ENCODE measurements around the gene EYS.

- TF ChIP-seq MAX (IDR thresholded peaks at IDR 0.05; ENCODE audit: low read depth, low read length): no peak
- no peak for TF ChIP-seq POLR2A (IDR thresholded peaks at IDR 0.05; ENCODE audit: extremely low read depth, insufficient read length)
- TF ChIP-seq CTCF (IDR thresholded peaks at IDR 0.05; ENCODE audit: low read depth, low read length): no peak
- no peak for TF ChIP-seq MYC (IDR thresholded peaks at IDR 0.05; ENCODE audit: low read depth, low read length)
Measured at GRCh38 chr6:64713175-64713574, 993.9 kb downstream of the EYS start.
